ENCODE measurements around the gene CUBN. TPM values are rescaled to one million over a fixed set of nuclear protein-coding genes. Genes with fewer than 3 reads are reported as not detected.

CUBN gene
- total RNA-seq, 4 donors from 2014 or later: 0.54 to 1.8 (median 1.3) TPM

DNA sequence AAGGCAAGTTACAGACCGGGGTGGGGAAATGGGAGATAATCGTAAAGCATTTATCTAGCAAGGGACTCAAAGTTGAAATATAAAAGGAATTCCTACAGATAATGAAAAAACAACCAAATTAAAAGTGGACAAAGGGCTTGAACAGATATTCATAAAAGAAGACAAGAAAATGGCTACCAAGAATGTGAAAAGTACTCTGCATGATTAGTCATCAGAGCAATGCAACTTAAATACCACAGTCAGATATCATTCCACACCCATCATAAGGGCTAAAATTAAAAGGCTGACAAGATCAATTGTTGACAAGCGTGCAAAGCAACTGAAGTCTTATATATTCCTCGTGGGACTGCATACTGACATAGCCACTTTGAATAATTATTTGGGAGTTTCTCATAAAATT lies 187.7 kb downstream of the CUBN start:
- intact Hi-C loops (cut with DNase I; ENCODE audit: low total_unique reads): no loop called here
- WGBS, 2 donors: 85 to 91% methylated on average over 4 of the region's 4 CpGs
- TF ChIP-seq, protein P1, sequence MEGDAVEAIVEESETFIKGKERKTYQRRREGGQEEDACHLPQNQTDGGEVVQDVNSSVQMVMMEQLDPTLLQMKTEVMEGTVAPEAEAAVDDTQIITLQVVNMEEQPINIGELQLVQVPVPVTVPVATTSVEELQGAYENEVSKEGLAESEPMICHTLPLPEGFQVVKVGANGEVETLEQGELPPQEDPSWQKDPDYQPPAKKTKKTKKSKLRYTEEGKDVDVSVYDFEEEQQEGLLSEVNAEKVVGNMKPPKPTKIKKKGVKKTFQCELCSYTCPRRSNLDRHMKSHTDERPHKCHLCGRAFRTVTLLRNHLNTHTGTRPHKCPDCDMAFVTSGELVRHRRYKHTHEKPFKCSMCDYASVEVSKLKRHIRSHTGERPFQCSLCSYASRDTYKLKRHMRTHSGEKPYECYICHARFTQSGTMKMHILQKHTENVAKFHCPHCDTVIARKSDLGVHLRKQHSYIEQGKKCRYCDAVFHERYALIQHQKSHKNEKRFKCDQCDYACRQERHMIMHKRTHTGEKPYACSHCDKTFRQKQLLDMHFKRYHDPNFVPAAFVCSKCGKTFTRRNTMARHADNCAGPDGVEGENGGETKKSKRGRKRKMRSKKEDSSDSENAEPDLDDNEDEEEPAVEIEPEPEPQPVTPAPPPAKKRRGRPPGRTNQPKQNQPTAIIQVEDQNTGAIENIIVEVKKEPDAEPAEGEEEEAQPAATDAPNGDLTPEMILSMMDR (IDR thresholded peaks at IDR 0.05): no peak
- no peak for TF ChIP-seq POLR2A (IDR thresholded peaks at IDR 0.05)
- no peak for DNase-seq (ENCODE audit: low spot score in 2 of 2)
- H3K4me3 ChIP-seq (ENCODE audit: low read depth, poor library complexity, severe bottlenecking): no peak overlapping the region

DNA sequence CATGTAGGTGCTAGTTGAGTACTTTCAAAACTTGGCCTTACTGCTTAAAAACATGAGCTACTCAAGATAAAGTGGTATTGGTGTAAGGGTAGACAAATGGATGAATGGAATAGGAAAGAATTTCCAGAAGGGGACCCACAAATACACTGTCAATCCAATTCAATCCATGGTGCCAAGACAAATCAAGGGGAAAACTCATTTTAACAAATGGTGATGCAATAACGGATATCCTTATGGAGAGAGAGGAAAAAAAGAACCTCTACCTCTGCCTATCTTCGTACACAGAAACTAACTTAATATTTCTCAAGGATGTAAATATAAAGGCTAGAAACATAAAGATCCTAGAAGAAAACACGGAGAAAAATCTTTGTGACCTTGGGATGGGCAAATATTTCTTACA lies 188.5 kb downstream of the CUBN start:
- 96 to 98% methylated on average over 3 of the region's 3 CpGs for WGBS, 2 donors
- DNase-seq (ENCODE audit: low spot score in 2 of 2): no peak
- TF ChIP-seq, protein P1 (IDR thresholded peaks at IDR 0.05): no peak
- no peak for TF ChIP-seq POLR2A (IDR thresholded peaks at IDR 0.05)
- H3K4me3 ChIP-seq (ENCODE audit: low read depth, poor library complexity, severe bottlenecking): no peak overlapping the region
- intact Hi-C loops (cut with DNase I; ENCODE audit: low total_unique reads): no loop called here

DNA sequence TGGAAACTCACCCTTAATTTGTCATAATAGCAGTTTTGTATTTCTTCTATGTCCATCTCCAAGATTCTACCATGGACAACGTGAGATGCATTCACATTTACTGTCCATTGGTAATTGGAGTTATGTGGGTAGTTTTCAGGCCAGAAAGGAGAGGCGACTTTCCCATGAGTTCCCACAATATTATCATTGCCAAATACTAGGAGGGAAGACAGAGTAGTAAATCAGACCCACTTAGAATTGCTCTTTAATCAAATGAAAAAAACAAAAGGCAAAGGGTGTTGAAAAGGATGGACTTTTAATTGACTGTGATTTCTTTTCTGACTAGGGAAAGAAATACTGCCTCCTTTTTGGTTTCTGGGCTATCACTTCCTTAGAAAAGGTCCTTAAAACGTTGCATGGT lies 190.7 kb downstream of the CUBN start:
- DNase-seq (ENCODE audit: low spot score in 2 of 2): no peak
- 57 to 67% methylated on average over 3 of the region's 3 CpGs for WGBS, 2 donors
- intact Hi-C loops (cut with DNase I; ENCODE audit: low total_unique reads): no loop called here
- H3K4me3 ChIP-seq (ENCODE audit: low read depth, poor library complexity, severe bottlenecking): no peak overlapping the region
- TF ChIP-seq POLR2A (IDR thresholded peaks at IDR 0.05): no peak
- TF ChIP-seq, protein P1 (IDR thresholded peaks at IDR 0.05): no peak

DNA sequence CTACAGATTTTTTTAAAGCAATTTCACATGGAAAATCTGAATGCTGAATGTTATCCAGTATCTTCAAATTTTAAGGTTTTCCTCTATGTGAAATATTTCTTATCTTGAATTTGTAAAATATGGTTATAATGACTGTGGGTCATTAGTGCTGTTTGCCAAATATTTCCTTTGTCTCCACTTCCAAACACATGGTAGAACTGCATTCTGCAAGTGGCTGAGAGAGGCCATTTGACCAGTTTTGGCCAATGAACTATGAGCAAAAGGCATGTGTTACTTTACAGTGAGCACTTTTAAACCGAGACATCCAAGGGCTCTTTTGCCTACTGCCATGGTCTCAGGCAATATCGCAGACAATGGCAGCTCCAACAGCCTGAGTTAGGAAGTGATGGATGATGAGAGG lies 195.2 kb downstream of the CUBN start:
- DNase-seq (ENCODE audit: low spot score in 2 of 2): no peak
- H3K4me3 ChIP-seq (ENCODE audit: low read depth, poor library complexity, severe bottlenecking): no peak overlapping the region
- intact Hi-C loops (cut with DNase I; ENCODE audit: low total_unique reads): no loop called here
- no peak for TF ChIP-seq POLR2A (IDR thresholded peaks at IDR 0.05)
- TF ChIP-seq, protein P1 (IDR thresholded peaks at IDR 0.05): no peak
- WGBS, 2 donors: 92 to 97% methylated on average over 2 of the region's 2 CpGs

DNA sequence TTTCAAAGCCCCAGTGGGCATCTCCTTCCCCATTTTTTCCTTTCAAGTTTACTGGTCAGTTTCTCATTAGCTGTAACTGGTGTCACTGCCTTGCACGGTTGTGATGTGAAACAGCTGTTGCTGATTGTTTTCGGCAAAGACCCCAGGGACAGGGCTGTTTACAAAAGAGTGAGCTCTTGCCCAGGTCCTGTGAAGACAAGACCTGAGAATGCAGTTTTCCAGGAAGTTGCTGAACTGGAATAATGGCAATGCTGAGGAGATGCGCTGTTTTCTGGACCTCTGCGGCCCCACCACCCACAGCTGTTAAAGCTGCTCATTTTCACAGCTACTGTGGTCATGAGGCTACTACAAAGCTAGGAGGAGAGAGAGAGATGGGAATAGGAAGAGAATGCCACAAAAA lies 195.8 kb downstream of the CUBN start:
- 54 to 72% methylated on average over 4 of the region's 4 CpGs for WGBS, 2 donors
- no peak overlapping the region for H3K4me3 ChIP-seq (ENCODE audit: low read depth, poor library complexity, severe bottlenecking)
- no peak for TF ChIP-seq POLR2A (IDR thresholded peaks at IDR 0.05)
- TF ChIP-seq, protein P1 (IDR thresholded peaks at IDR 0.05): no peak
- intact Hi-C loops (cut with DNase I; ENCODE audit: low total_unique reads): no loop called here
- no peak for DNase-seq (ENCODE audit: low spot score in 2 of 2)

DNA sequence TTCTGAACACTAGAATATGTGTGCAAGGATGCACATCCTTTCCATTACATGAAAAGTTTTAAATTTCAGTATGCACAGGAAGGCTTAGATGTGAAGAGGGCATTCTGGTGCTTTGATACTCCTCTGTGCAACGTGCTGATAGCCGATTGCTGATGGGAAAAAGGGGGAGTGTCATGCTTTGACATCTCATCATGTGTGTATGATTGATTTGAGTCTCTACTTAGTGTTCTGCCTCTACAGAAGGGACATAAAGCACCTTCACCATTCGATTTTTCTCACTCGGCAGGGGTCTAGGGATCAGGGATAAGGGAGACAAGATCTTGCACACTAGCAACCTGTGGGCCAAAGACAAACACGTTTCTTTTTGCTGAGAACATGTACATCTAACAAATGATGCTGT lies 197.7 kb downstream of the CUBN start:
- TF ChIP-seq, protein P1 (IDR thresholded peaks at IDR 0.05): no peak
- no peak for TF ChIP-seq POLR2A (IDR thresholded peaks at IDR 0.05)
- no peak for DNase-seq (ENCODE audit: low spot score in 2 of 2)
- H3K4me3 ChIP-seq (ENCODE audit: low read depth, poor library complexity, severe bottlenecking): no peak overlapping the region
- intact Hi-C loops (cut with DNase I; ENCODE audit: low total_unique reads): no loop called here
- WGBS, 2 donors: 81 to 85% methylated on average over 5 of the region's 5 CpGs
